ENCODE data around the gene IGFN1. TPM values are rescaled to one million over a fixed set of nuclear protein-coding genes. Genes with fewer than 3 reads are reported as not detected.

IGFN1 gene
- total and polyA plus RNA-seq, 2 of the 4 experiments (the other 2 are of a cell fraction), result 0.05 TPM; not detected in 1

DNA sequence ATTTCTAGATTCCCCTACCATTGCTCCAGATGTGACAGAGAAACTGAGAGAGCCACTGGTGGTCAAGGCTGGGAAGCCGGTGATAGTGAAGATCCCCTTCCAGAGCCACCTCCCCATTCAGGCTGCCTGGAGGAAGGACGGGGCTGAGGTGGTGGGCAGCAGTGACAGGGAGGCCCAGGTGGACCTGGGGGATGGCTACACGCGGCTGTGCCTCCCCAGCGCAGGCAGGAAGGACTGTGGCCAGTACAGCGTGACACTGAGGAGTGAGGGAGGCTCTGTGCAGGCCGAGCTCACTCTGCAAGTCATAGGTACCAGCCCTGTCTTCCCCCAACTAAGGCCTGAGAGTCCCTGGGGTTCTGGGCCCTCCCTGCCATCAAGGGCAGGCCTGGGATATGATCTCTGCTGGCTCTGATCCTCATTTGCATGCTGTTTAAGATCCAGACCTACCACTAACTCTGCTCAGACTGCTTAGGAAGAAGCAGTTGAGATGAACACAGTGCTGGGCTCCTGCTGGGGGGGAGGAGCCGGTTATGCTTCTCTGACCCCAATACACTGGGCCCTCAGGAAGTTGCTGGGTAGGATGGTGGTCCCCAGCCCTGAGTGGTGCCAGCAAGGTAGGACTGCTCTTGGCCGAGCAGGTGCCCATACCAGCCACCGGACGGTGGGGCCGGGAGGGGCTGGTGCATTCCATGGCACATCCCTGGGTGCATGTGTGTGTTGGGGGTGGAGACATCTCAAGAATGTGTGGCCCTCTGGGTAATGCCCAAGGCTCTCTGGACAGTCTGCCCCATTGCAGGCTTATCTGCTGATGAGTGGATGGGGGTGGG, 25.1 kb downstream of the IGFN1 start:
- no CpG with 5 or more reads among the region's 12 CpGs for WGBS, 2 experiments (ENCODE audit: extremely low coverage in 2 of 2, insufficient read length in 1 of 2)
- Histone ChIP-seq H3K79me1 (ENCODE audit: low read depth in 1 of 2, low read length in 2 of 2) (no peaks in the 10 kb centered on the region), H3K4me2 (ENCODE audit: low read depth, low read length) (no peak overlapping the region), H3K27ac (ENCODE audit: insufficient read depth, low read length) (no peak overlapping the region), H4K91ac (ENCODE audit: insufficient read depth, low read depth, low read length) (no peak overlapping the region), H2BK15ac (ENCODE audit: low read depth, low read length) (no peak overlapping the region), H4K8ac (ENCODE audit: low read depth in 2 of 2, low read length in 2 of 2) (no peak overlapping the region), H3K23ac (ENCODE audit: low read depth, low read length) (no peak overlapping the region), H4K20me1 (ENCODE audit: insufficient read depth, low read length) (no peaks in the 10 kb centered on the region), H4K5ac (ENCODE audit: low read depth, low read length) (no peak overlapping the region), H3K14ac (replicated peaks; ENCODE audit: low read depth, low read length) (no peak overlapping the region), H3K9me3 (ENCODE audit: control insufficient read depth, insufficient read depth, low read length) (no peaks in the 10 kb centered on the region), H3K9ac (ENCODE audit: low read depth, low read length) (no peak overlapping the region), H3K9me1 (ENCODE audit: insufficient read depth, low read length) (no peaks in the 10 kb centered on the region), H3K27me3 (ENCODE audit: control insufficient read depth, insufficient read depth, low read length) (peaks cover 60% of the 10 kb centered on the region), H2BK5ac (ENCODE audit: low read depth, low read length, poor library complexity, severe bottlenecking) (no peak overlapping the region), H3K56ac (ENCODE audit: extremely low read depth, insufficient read depth, low read length) (no peak overlapping the region), H3K4me1 (ENCODE audit: control insufficient read depth, insufficient read depth, low read length) (no peaks in the 10 kb centered on the region), H3K4ac (ENCODE audit: low read depth, low read length) (no peak overlapping the region), H2BK120ac (ENCODE audit: low read depth, low read length) (no peak overlapping the region), H2AK5ac (ENCODE audit: low read depth, low read length) (no peak overlapping the region), H2BK20ac (ENCODE audit: low read depth, low read length) (no peak overlapping the region), H3K18ac (ENCODE audit: low read depth, low read length) (no peak overlapping the region), H3K36me3 (ENCODE audit: control insufficient read depth, insufficient read depth, low read length) (no peaks in the 10 kb centered on the region), H3K4me3 (ENCODE audit: insufficient read depth, low read depth, low read length) (no peak overlapping the region), H2AK9ac (replicated peaks; ENCODE audit: low read depth, low read length, poor library complexity) (no peak overlapping the region), H2AFZ (replicated peaks; ENCODE audit: low read length, poor library complexity) (peak overlapping the region; percentile 32)
- ChIA-PET POLR2A (ENCODE audit: unreplicated experiment) (no interaction called here), CTCF (no interaction called here)
- no peak for TF ChIP-seq POLR2A (IDR thresholded peaks at IDR 0.05; ENCODE audit: low read depth, low read length)
- no peak for TF ChIP-seq MAZ (IDR thresholded peaks at IDR 0.05; ENCODE audit: borderline replicate concordance, low read depth, low read length)
- no peak for TF ChIP-seq RCOR1 (IDR thresholded peaks at IDR 0.05; ENCODE audit: insufficient replicate concordance, low read length)
- no peak for TF ChIP-seq SMC3 (IDR thresholded peaks at IDR 0.05; ENCODE audit: low read depth, low read length)
- no peak for TF ChIP-seq RAD21 (IDR thresholded peaks at IDR 0.05; ENCODE audit: low read length)
- no peak for TF ChIP-seq CHD1 (IDR thresholded peaks at IDR 0.05; ENCODE audit: low read depth, low read length)
- TF ChIP-seq MAFK (IDR thresholded peaks at IDR 0.05; ENCODE audit: low read depth, low read length), result no peak
- dilution Hi-C loops (cut with HindIII; ENCODE audit: low sequenced_read_pairs, unreplicated experiment), result no loop called here
- in situ Hi-C loops (cut with MboI; ENCODE audit: low sequenced_read_pairs), result no loop called here
- BruUV-seq (replicated peaks), result no TSS peak
- intact Hi-C loops (cut with micrococcal nuclease), result no loop called here
- no peak for ATAC-seq (ENCODE audit: low read depth)
- DNase-seq, result no peak
